OCI-LY7 (cell line): ENCODE data around the gene RNF123.

Source experiments
- EZH2phosphoT487 ChIP-seq: fragments of 200-600 bp; sonication (generic); IDR thresholded peaks from 2 replicates; pipeline ENCODE4 v1.6.1; 2018; ENCODE audit warnings: low read depth, borderline replicate concordance, mild to moderate bottlenecking, mixed run types, antibody characterized with exemption, low read length, moderate library complexity, mixed read lengths
- TF ChIP-seq, protein P1 (sequence below): fragments of 200-600 bp; sonication (generic); conservative IDR thresholded peaks from 2 replicates; pipeline ENCODE4 v1.5.1; 2014; ENCODE audit warnings: mild to moderate bottlenecking, antibody characterized with exemption, low read length, moderate library complexity, mixed read lengths

DNA sequence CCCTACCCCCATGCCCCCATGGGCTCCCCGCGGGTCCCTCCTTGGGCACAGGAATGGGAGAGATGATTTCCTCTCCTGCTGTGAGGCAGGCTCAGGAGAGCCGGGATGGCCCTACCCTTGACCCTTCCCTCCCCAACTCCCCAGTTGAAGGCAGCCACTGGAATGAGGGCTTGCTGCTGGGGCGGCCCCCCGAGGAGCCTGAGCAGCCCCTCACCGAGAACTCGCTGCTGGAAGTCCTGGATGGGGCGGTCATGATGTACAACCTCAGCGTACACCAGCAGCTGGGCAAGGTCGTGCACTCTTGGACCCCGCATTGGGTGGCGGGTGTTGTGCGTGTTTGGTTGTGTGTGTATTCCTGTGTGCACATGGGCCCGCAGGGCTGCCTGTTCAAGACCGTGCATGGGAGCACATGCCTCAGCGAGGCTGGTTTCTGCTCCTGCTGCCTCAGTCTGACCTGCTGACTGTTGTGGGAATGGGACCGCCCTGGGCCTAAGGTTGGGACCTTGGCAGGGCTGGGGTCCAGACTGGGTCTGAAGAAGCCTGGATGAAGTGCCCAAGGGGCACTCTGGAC lies 16.1 kb downstream of the RNF123 start:
- TF ChIP-seq, protein P1, sequence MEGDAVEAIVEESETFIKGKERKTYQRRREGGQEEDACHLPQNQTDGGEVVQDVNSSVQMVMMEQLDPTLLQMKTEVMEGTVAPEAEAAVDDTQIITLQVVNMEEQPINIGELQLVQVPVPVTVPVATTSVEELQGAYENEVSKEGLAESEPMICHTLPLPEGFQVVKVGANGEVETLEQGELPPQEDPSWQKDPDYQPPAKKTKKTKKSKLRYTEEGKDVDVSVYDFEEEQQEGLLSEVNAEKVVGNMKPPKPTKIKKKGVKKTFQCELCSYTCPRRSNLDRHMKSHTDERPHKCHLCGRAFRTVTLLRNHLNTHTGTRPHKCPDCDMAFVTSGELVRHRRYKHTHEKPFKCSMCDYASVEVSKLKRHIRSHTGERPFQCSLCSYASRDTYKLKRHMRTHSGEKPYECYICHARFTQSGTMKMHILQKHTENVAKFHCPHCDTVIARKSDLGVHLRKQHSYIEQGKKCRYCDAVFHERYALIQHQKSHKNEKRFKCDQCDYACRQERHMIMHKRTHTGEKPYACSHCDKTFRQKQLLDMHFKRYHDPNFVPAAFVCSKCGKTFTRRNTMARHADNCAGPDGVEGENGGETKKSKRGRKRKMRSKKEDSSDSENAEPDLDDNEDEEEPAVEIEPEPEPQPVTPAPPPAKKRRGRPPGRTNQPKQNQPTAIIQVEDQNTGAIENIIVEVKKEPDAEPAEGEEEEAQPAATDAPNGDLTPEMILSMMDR = no peak
- no peak for TF ChIP-seq EZH2phosphoT487
